A673 (cell line): ENCODE measurements around the gene KCTD8. TPM values are rescaled to one million over a fixed set of nuclear protein-coding genes. Genes with fewer than 3 reads are reported as not detected.

Experiments used
- BruUV-seq: library from RNA; stranded (reverse); fragments of 400-500 nt; replicated peaks from 2 replicates; lab custom pipeline; 2021; lab: Mats Ljungman, UMichigan
- CTCF ChIA-PET: fragments of 300-600 bp; sonication (Branson Sonifier 250); formaldehyde crosslinking; loops from one replicate; lab custom pipeline; 2022; ENCODE audit warnings: antibody characterized with exemption; lab: Charles Lee
- POLR2A ChIA-PET: fragments of 300-600 bp; sonication (Branson Sonifier 250); formaldehyde crosslinking; loops from one replicate; lab custom pipeline; 2022; ENCODE audit warnings: antibody characterized with exemption; ENCODE audit not compliant: low non-redundant PET; lab: Charles Lee
- DNase-seq: peaks from one replicate; pipeline ENCODE4 v3.0.0-alpha.2; 2015; ENCODE audit warnings: low spot score
- H3K27ac ChIP-seq: fragments of 200-600 bp; sonication (generic); 2 replicates; pipeline ENCODE4 v1.5.1; 2016; ENCODE audit warnings: mixed run types, low read depth, mild to moderate bottlenecking, mixed read lengths, antibody characterized with exemption, low read length; ENCODE audit not compliant: poor library complexity, severe bottlenecking
- H3K27me3 ChIP-seq: fragments of 200-600 bp; sonication (generic); replicated peaks from 2 replicates; pipeline ENCODE4 v1.6.1; 2017; ENCODE audit warnings: mixed run types, low read depth, mild to moderate bottlenecking, mixed read lengths, antibody characterized with exemption, low read length; ENCODE audit not compliant: insufficient read depth, poor library complexity
- H3K36me3 ChIP-seq: fragments of 200-600 bp; sonication (generic); 2 replicates; pipeline ENCODE4 v1.6.1; 2016; ENCODE audit warnings: mixed run types, mild to moderate bottlenecking, mixed read lengths, antibody characterized with exemption, low read length; ENCODE audit not compliant: insufficient read depth, poor library complexity, severe bottlenecking
- H3K4me1 ChIP-seq: fragments of 200-600 bp; sonication (generic); 2 replicates; pipeline ENCODE4 v1.6.1; 2017; ENCODE audit warnings: mixed run types, mild to moderate bottlenecking, mixed read lengths, antibody characterized with exemption, low read length; ENCODE audit not compliant: insufficient read depth, poor library complexity, severe bottlenecking
- H3K4me3 ChIP-seq: fragments of 200-600 bp; sonication (generic); 2 replicates; pipeline ENCODE4 v1.5.1; 2016; ENCODE audit warnings: low read depth, mixed run types, mild to moderate bottlenecking, mixed read lengths, low read length; ENCODE audit not compliant: poor library complexity, severe bottlenecking
- H3K9me3 ChIP-seq: fragments of 200-600 bp; sonication (generic); 2 replicates; pipeline ENCODE4 v1.6.1; 2016; ENCODE audit warnings: mixed run types, low read depth, mild to moderate bottlenecking, mixed read lengths, antibody characterized with exemption, low read length; ENCODE audit not compliant: poor library complexity, severe bottlenecking
- EZH2 ChIP-seq: fragments of 200-600 bp; sonication (generic); IDR thresholded peaks from 2 replicates; pipeline ENCODE4 v1.6.1; 2017; ENCODE audit warnings: borderline replicate concordance, low read depth, mild to moderate bottlenecking, mixed read lengths, antibody characterized with exemption, low read length; ENCODE audit not compliant: poor library complexity, severe bottlenecking
- intact Hi-C: fragments of 100-400 bp; cut with micrococcal nuclease; formaldehyde crosslinking; loops from one replicate; pipeline ENCODE4 v1.10.0; 2022; ENCODE audit not compliant: unreplicated experiment
- total RNA-seq: library from RNA; stranded (reverse); gene quantifications from 2 replicates; pipeline ENCODE4 v1.2.3, GENCODE V29; 2021
- TF ChIP-seq, protein P1 (sequence below): fragments of 300-800, 200-600 bp; sonication (generic); conservative IDR thresholded peaks from 2 replicates; pipeline ENCODE4 v1.5.1; 2017; ENCODE audit warnings: low read depth, mild to moderate bottlenecking, antibody characterized with exemption, low read length, moderate library complexity, mixed read lengths

Gene KCTD8
- total RNA-seq, 1 experiment from 2014 or later: not detected

GRCh38 chr4:44342800-44343199 lies 105.8 kb downstream of the KCTD8 start:
- no peaks in the 10 kb centered on the region for H3K27me3 ChIP-seq
- H3K4me3 ChIP-seq: no peak overlapping the region
- POLR2A ChIA-PET: no interaction called here
- no peak for DNase-seq
- BruUV-seq: no TSS peak
- H3K4me1 ChIP-seq: no peaks in the 10 kb centered on the region
- CTCF ChIA-PET: no interaction called here
- peaks cover 3% of the 10 kb centered on the region for H3K9me3 ChIP-seq
- H3K36me3 ChIP-seq: no peaks in the 10 kb centered on the region
- TF ChIP-seq, protein P1, sequence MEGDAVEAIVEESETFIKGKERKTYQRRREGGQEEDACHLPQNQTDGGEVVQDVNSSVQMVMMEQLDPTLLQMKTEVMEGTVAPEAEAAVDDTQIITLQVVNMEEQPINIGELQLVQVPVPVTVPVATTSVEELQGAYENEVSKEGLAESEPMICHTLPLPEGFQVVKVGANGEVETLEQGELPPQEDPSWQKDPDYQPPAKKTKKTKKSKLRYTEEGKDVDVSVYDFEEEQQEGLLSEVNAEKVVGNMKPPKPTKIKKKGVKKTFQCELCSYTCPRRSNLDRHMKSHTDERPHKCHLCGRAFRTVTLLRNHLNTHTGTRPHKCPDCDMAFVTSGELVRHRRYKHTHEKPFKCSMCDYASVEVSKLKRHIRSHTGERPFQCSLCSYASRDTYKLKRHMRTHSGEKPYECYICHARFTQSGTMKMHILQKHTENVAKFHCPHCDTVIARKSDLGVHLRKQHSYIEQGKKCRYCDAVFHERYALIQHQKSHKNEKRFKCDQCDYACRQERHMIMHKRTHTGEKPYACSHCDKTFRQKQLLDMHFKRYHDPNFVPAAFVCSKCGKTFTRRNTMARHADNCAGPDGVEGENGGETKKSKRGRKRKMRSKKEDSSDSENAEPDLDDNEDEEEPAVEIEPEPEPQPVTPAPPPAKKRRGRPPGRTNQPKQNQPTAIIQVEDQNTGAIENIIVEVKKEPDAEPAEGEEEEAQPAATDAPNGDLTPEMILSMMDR: no peak
- no peak for TF ChIP-seq EZH2
- H3K27ac ChIP-seq: no peak overlapping the region
- intact Hi-C loops: no loop called here

DNA sequence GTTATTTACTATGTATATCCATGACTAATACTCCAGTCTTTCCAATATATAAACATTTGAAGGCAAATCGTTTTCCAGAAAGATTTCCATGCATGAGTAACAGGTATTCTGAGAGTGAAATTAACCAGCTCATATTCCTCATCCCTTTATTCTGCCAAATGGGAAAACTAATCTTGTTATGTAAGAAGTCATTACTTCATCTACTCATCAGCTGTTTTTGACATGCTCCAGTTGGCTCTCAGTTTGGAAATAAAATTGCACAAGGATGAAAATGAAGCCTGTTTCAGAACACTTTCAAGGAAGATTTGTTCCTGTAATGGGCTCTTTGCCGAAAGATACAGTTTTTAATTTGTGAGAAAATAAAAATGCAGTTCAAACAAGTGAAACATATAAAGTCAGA lies 121.9 kb downstream of the KCTD8 start:
- ChIA-PET CTCF (no interaction called here), POLR2A (no interaction called here)
- Histone ChIP-seq H3K4me3 (no peak overlapping the region), H3K27ac (no peak overlapping the region), H3K9me3 (peaks cover 4% of the 10 kb centered on the region), H3K27me3 (no peaks in the 10 kb centered on the region), H3K4me1 (no peaks in the 10 kb centered on the region), H3K36me3 (no peaks in the 10 kb centered on the region)
- no TSS peak for BruUV-seq
- intact Hi-C loops: no loop called here
- TF ChIP-seq EZH2: no peak
- TF ChIP-seq, protein P1: no peak
- no peak for DNase-seq

- no peak for TF ChIP-seq EZH2
- TF ChIP-seq, protein P1: no peak
- Histone ChIP-seq H3K27ac (no peak overlapping the region), H3K36me3 (no peaks in the 10 kb centered on the region), H3K9me3 (no peaks in the 10 kb centered on the region), H3K4me3 (no peak overlapping the region), H3K4me1 (no peaks in the 10 kb centered on the region), H3K27me3 (no peaks in the 10 kb centered on the region)
- intact Hi-C loops: no loop called here
- no peak for DNase-seq
- POLR2A ChIA-PET: no interaction called here
- CTCF ChIA-PET: no interaction called here
- BruUV-seq: no TSS peak
Observed at GRCh38 chr4:44320833-44321232, 127.8 kb downstream of the KCTD8 start.
